Measurements from ENCODE around the gene FBXO33. TPM values are rescaled to one million over a fixed set of nuclear protein-coding genes. Genes with fewer than 3 reads are reported as not detected.

Gene FBXO33
- total RNA-seq, 1 experiment from 2014 or later, result 8.8 TPM

GRCh38 chr14:39440975-39441374 lies 8.7 kb upstream of the FBXO33 start:
- H3K27me3 ChIP-seq (ENCODE audit: insufficient read depth, low read length), result no peaks in the 10 kb centered on the region
- no peak overlapping the region for H2BK120ac ChIP-seq (ENCODE audit: low read depth, low read length, poor library complexity, severe bottlenecking)
- no peak overlapping the region for H3K27ac Mint-ChIP-seq
- no peak overlapping the region for H3K56ac ChIP-seq (ENCODE audit: insufficient read length, low read depth, low read length)
- H3K36me3 Mint-ChIP-seq (ENCODE audit: insufficient read depth in 1 of 3, low read depth in 3 of 3), result peaks cover 3 to 12% (median 9%) of the 10 kb centered on the region in 3 experiments; a peak in 6 of 7 replicates
- H2BK5ac ChIP-seq (ENCODE audit: insufficient read length, low read length), result no peak overlapping the region
- no peaks in the 10 kb centered on the region for H3K79me1 ChIP-seq (ENCODE audit: insufficient read depth, low read depth, low read length, poor library complexity, severe bottlenecking)
- no peak overlapping the region for H2BK15ac ChIP-seq (ENCODE audit: low read depth, low read length)
- H3K4me3 Mint-ChIP-seq, result no peak overlapping the region
- DNase-seq, result no peak
- no peaks in the 10 kb centered on the region for H3K9me3 ChIP-seq (ENCODE audit: control insufficient read depth, low read depth, low read length)
- no peak overlapping the region for H3K14ac ChIP-seq (ENCODE audit: insufficient read depth, low read length)
- H3K9ac ChIP-seq (ENCODE audit: extremely low read depth, insufficient read length, low read length), result no peak overlapping the region
- H3K4me2 ChIP-seq (ENCODE audit: insufficient read depth, insufficient read length, low read length), result no peak overlapping the region
- no peak overlapping the region for H4K91ac ChIP-seq (ENCODE audit: insufficient read length, low read depth, low read length)
- no CpG with 5 or more reads among the region's 5 CpGs for WGBS (ENCODE audit: extremely low coverage, insufficient read length, low lambda C conversion rate)
- no peak overlapping the region for H3K23ac ChIP-seq (ENCODE audit: insufficient read length, low read depth, low read length)
- H2AFZ ChIP-seq (ENCODE audit: low read length), result no peak overlapping the region
- H3K27me3 Mint-ChIP-seq (ENCODE audit: low read depth), result no peaks in the 10 kb centered on the region
- no peak overlapping the region for H3K18ac ChIP-seq (ENCODE audit: insufficient read length, low read depth, low read length)
- H3K4ac ChIP-seq (ENCODE audit: low read depth, low read length), result no peak overlapping the region
- H2BK20ac ChIP-seq (ENCODE audit: low read depth, low read length, poor library complexity, severe bottlenecking), result no peak overlapping the region
- H4K20me1 ChIP-seq (ENCODE audit: control insufficient read depth, insufficient read depth, insufficient read length), result no peaks in the 10 kb centered on the region
- H2AK5ac ChIP-seq (ENCODE audit: insufficient read length, low read length), result no peak overlapping the region
- TF ChIP-seq, protein P1, sequence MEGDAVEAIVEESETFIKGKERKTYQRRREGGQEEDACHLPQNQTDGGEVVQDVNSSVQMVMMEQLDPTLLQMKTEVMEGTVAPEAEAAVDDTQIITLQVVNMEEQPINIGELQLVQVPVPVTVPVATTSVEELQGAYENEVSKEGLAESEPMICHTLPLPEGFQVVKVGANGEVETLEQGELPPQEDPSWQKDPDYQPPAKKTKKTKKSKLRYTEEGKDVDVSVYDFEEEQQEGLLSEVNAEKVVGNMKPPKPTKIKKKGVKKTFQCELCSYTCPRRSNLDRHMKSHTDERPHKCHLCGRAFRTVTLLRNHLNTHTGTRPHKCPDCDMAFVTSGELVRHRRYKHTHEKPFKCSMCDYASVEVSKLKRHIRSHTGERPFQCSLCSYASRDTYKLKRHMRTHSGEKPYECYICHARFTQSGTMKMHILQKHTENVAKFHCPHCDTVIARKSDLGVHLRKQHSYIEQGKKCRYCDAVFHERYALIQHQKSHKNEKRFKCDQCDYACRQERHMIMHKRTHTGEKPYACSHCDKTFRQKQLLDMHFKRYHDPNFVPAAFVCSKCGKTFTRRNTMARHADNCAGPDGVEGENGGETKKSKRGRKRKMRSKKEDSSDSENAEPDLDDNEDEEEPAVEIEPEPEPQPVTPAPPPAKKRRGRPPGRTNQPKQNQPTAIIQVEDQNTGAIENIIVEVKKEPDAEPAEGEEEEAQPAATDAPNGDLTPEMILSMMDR (conservative IDR thresholded peaks at IDR 0.05), result no peak
- H3K4me1 Mint-ChIP-seq, result no peaks in the 10 kb centered on the region
- H3T11ph ChIP-seq (ENCODE audit: low read length), result no peak overlapping the region
- H3K27ac ChIP-seq (ENCODE audit: insufficient read length, low read depth, low read length), result no peak overlapping the region
- H3K9me3 Mint-ChIP-seq, result peaks cover 4 to 8% of the 10 kb centered on the region in 2 experiments; a peak in 3 of 5 replicates
- H4K8ac ChIP-seq (replicated peaks; ENCODE audit: insufficient read length, low read depth, low read length), result no peak overlapping the region
- H4K5ac ChIP-seq (ENCODE audit: insufficient read length, low read depth, low read length), result no peak overlapping the region
- H3K79me2 ChIP-seq (ENCODE audit: insufficient read depth, low read length), result no peaks in the 10 kb centered on the region
- no peaks in the 10 kb centered on the region for H3K4me1 ChIP-seq (ENCODE audit: insufficient read depth, low read length)
- no peaks in the 10 kb centered on the region for H3K23me2 ChIP-seq (ENCODE audit: insufficient read length, low read depth, low read length, poor library complexity, severe bottlenecking)
- H2BK12ac ChIP-seq (ENCODE audit: insufficient read length, low read depth, low read length), result no peak overlapping the region

Data from H9 (cell line).